ENCODE results near the gene CCL27.
A peak's percentile ranks its signal among the peaks of the same experiment; 100 is the strongest.

DNA sequence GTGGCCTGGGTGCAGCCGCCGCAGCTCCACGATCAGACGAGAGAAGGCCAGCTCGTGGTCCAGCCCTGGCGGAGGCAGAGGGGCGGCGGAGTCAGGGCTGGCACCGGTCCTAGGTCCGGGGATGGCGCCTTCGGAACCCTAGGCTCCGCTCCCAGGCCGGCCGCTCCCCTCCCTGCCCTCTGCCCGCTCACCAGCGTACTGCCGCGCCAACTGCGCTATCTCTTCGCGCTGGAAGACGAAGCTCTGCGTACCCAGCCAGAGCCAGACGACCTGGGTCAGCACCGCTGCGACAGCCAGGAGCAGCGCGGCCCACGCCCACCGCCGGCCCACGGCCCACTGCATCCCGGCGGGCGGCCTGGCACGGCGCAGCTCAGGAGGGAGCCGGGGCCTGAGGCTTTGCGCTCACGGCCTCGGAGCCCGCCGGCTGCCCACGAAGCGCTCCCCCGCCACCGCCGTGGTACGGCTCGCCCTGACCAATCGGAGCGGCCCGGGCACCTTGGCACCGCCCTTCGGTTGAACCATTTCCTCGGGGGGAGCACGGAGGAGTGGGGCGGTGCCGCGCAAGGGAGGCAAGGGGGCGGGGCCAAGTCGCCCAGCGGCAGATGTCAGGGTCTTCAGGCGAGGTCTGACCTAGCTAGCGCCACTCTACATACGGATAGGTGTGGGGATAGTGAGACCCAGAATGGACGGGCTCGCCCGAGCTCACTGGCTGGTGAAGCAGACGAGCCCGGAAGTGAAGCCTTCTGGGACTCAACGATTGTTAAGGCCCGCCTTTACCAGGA lies 24.9 kb downstream of the CCL27 start, which contains the start of gene SIGMAR1:
- TF ChIP-seq POLR2A (IDR thresholded peaks at IDR 0.05) (peak; percentile 39 to 48), POLR2AphosphoS5 (IDR thresholded peaks at IDR 0.05) (peak; percentile 80 to 92 (median 88)), EP300 (IDR thresholded peaks at IDR 0.05) (no peak)
- TF ChIP-seq, protein P1, sequence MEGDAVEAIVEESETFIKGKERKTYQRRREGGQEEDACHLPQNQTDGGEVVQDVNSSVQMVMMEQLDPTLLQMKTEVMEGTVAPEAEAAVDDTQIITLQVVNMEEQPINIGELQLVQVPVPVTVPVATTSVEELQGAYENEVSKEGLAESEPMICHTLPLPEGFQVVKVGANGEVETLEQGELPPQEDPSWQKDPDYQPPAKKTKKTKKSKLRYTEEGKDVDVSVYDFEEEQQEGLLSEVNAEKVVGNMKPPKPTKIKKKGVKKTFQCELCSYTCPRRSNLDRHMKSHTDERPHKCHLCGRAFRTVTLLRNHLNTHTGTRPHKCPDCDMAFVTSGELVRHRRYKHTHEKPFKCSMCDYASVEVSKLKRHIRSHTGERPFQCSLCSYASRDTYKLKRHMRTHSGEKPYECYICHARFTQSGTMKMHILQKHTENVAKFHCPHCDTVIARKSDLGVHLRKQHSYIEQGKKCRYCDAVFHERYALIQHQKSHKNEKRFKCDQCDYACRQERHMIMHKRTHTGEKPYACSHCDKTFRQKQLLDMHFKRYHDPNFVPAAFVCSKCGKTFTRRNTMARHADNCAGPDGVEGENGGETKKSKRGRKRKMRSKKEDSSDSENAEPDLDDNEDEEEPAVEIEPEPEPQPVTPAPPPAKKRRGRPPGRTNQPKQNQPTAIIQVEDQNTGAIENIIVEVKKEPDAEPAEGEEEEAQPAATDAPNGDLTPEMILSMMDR (IDR thresholded peaks at IDR 0.05): no peak
